Caki2 (cell line): ENCODE measurements around the gene CD93. TPM values are rescaled to one million over a fixed set of nuclear protein-coding genes. Genes with fewer than 3 reads are reported as not detected.

Experiments used
- DNase-seq: peaks from one replicate; pipeline ENCODE4 v3.0.0-alpha.2; 2015; ENCODE audit warnings: low read depth
- in situ Hi-C: cut with HindIII; loops from 2 replicates; pipeline ENCODE4 v1.10.0; 2016; ENCODE audit warnings: low sequenced_read_pairs, low pct_unique_long_range_greater_than_20kb, mixed read lengths
- total RNA-seq: library from RNA; depleted of rRNA; stranded (reverse); fragments of >200 nt; shearing (Covaris generic); gene quantifications from 2 replicates; pipeline ENCODE4 v1.2.3, GENCODE V29; 2014; ENCODE audit warnings: low replicate concordance

Gene CD93
- total RNA-seq, 1 experiment from 2014 or later, result not detected

- no peak for DNase-seq
- in situ Hi-C loops, result no loop called here
These were observed 13.1 kb downstream of the CD93 start for GRCh38 chr20:23072892-23073586.

DNA sequence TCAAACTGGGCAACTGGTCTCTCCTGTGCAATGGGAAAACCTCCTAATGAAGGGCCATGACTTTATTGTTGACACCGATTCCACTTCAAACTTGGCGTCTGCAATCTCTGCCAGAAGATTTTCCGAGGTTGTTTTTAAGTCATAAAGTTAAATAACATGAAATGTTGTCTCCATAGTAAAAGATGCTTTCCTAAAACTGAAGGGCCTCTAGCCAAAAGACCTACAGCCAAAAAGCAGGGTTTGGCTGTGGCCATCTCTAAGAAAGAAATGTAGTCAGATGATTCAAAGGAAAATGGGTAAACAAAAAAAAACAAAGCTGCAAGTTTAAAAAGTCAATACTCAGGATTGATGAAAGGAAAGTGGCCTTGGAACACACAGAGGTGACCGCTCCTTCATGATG is 14.1 kb downstream of the CD93 start:
- in situ Hi-C loops, result no loop called here
- no peak for DNase-seq

DNA sequence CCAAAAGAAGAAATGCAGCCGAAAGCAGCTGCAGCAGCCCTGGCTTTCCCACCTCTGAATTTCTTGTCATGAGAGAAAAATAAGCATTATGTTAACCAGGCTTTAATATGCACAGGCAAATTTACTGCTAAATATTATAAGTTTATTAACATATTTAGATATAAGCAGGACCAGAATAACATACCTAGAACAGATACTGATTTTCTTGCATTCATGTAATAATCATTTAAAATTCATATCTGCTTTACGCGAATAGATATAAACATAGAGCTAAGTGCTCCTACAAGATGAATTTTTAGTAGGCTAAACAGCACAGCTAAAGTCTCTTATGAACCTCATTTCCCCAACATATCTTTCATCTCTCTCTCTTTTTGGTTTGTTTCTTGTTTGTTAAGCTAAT is 14.7 kb downstream of the CD93 start:
- DNase-seq, result no peak
- in situ Hi-C loops, result no loop called here

DNA sequence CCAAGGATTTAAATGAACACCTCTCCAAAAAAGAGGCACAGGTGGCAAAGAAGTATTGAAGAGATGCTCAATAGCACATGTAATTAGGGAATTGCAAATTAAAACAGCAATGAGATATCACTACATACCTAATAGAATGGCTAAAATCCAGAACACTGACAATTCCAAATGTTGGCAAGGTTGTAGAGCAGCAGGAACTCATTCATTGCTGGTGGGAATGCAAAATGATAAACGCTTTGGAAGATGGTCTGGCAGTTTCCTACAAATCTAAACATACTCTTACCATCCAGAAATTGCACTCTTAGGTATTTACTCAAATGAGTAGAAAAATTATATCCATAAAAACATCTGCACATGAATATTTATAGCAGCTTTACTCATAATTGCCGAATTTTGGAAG is 17.0 kb downstream of the CD93 start:
- DNase-seq, result no peak
- in situ Hi-C loops, result no loop called here

- DNase-seq, result no peak
- in situ Hi-C loops, result no loop called here
These were observed 17.8 kb downstream of the CD93 start for GRCh38 chr20:23068283-23068682.

GRCh38 chr20:23066772-23067171 is 19.4 kb downstream of the CD93 start:
- in situ Hi-C loops, result no loop called here
- no peak for DNase-seq

DNA sequence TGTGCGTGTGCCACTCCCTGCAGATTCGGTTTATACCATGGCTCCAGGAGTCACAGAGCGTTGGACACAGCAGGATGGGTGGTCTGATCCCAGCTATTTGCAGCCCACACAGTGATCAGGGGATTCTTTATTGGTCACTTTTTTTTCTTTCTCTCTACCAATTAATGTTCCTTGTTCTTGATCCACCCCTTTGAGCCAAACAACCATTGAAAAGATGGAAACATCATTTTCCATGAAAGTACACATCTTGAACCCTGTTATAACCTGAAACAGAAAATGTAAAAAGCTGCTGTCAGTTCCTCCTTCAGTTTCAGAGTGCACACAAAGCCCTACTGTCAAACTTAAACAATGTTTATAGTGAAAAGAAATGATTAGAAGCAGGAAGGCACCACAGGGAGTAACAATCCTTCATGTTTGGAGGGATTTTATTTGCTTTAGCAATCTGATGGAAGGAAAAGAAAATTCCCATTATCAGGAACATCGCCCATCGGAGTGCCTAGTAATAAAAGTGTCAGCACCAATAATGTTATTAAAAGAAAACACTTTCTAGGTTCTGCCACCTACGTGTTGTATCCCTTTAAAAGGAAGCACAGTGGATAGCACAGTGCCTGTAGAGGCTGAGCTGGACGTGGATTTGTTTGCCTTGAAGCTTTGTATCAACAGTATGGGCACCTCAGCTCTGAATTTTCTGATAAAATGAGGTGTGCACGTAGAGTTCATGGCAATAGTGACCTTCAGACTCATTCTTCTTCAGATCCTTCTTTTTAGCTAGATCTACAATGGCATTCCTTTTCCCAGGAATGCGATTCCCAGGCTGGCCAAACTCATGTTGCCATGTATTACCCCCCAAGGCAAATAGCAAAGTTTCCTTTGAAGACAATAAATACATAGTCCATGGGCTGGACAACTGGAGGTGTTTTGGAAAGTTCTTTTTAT is 20.6 kb downstream of the CD93 start:
- no peak for DNase-seq
- in situ Hi-C loops, result no loop called here

DNA sequence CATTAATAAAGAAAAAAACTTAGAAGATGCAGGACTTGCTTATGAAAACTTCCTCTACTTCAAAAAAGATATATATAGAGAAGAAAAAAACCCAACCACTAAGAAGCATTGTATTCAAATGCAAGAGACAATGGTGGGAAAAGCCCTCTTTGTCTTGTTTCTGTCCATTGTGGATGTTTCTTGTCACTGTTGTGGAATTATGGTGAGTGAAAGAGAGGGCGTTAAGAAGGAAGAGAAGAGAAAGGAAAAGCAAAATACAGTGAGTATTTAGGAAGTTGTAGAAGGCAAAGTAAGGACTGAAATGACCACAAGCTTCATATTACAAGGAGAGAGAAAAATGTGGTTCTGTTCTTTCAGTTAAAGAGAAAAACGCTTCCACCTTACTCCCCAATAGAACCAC is 22.5 kb downstream of the CD93 start:
- in situ Hi-C loops, result no loop called here
- DNase-seq, result no peak

DNA sequence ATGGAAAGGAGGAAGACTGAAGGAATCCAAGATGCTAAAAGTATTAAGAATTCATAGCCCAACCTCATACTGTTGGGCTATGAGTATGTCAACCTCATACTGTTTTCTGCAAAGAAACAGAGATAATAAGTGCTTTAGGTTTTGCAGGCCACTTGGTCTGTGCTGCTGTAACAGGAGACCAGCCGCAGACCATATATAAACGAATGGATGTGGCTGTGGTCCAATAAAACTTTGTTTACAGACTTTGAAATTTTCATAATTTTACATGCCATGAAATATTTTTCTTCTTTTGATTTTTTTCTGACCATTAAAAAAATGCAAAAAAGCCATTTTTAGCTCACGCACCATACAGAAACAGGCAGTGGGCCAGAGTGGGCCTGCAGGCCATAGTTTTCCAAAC is 23.0 kb downstream of the CD93 start:
- in situ Hi-C loops, result no loop called here
- no peak for DNase-seq

- in situ Hi-C loops, result no loop called here
- no peak for DNase-seq
These were observed 23.5 kb downstream of the CD93 start for GRCh38 chr20:23062632-23063031.

DNA sequence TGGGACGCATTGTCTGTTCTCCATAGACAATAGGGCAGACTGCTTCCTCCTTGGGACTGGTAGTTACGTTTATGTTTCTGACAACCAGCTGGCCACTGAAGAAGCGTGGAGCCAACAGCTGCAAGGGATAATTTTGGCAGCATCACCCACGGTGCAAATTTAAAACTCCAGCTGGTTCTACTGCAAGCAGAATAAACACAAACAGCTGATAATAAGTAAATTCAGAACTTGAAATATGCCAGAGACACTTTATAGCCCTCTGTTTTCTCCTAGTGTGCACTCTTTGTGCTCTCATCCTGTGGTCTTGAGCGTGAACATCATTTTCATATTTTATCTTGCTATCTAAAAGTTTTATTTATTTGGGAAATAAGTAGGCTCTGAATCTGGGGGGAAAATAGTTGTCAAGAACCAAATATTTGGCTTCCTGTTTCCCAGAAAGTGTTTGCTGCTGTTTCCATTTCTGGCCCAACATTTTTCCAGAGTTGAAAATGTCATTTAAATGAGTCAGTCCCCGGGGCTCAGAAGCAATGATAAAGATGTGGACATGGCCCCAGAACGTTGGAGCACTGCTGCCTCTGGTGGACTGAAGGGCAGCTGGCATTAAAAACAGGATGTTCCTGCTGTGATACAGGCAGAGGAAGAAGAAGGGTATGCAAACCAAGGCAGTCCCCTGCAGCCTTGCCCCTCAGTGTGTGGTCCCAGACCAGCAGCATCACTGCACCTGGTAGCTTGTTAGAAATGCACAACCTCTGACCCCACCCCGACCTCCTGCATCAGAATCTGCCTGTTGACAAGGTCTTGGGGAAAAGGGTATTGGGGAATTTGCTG is 24.2 kb downstream of the CD93 start:
- in situ Hi-C loops, result no loop called here

DNA sequence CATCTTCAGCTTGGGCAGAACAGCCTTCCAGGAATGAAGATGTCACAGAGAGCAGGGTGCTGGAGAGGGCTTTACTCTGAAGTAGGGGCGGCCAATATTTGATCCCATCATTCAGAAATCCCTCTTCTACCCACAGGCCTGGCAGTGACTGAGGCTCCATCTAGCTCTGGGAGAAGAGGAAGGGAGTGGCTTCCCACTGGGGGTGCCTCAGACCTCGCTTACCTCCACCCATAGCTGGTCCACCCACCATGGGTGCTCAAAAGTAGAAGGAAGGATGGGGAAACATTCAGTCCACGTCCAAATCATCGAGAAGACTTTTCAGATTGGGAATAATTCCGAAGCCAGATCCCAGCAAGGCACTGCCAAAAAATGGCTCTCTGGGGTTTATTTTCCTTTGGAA is 24.9 kb downstream of the CD93 start:
- DNase-seq, result no peak
- in situ Hi-C loops, result no loop called here

More for the DNA sequence above, 24.2 kb downstream of the CD93 start:
- peak; percentile 21 for DNase-seq

DNA sequence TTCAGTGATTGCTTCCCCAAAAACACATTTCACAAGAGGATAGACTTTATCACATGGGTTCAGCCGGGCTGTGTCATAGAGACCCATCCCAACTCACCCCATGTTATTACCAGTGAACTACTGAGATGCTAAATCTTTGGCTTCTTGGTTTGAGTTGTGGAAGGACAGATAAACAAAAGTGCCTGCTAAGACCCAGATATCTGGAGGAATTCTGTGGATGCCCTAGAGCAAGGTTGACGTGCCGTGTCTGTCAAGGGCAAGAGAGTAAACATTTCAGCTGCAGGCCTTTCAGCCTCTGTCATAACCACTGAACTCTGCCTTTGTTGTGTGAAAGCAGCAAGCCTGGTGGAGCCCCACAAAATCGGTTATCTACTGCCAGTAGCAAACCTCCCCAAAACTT is 25.5 kb downstream of the CD93 start:
- DNase-seq, result no peak
- in situ Hi-C loops, result no loop called here

- DNase-seq, result no peak
- in situ Hi-C loops, result no loop called here
These were observed 26.3 kb downstream of the CD93 start for GRCh38 chr20:23059846-23060245.

DNA sequence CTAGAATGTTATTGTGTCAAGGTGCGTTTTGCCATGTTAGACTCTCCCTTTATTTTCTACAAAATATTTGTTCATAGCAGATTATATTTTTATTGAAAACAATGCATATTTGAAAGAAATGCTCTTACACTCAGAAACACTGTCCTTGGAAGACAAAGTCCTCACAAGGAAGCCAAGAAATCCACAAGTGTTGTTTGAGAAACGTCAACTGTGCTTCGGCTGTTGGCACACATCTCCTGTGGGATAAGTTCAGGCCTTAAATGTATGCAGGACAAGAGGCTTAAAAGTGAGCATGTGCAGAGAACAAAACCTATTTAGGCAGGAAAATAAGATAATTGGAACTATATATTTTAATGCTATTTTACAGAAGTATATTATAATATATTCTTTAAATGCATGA is 27.1 kb downstream of the CD93 start:
- in situ Hi-C loops, result no loop called here
- DNase-seq, result no peak

DNA sequence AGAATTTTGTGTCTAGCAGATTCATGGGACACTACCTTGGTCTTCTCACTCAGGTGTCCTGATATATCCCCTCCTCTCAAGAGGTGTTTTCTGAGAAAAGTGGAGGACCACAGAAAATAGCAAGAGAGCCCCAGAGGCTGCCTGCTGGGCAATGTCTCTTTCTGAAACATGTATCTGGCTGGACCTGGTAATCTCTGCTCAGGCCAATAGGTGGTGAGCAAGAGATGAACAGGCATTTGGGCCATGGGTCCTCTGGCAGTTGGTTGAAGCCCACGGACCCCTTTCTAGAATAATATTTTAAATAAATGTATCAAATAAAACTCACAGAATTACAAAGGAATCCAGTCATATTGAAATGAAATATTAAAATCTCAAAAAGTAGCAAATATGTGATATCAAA is 27.9 kb downstream of the CD93 start:
- in situ Hi-C loops, result no loop called here
- no peak for DNase-seq

GRCh38 chr20:23052904-23053303 is 33.2 kb downstream of the CD93 start:
- in situ Hi-C loops, result no loop called here
- DNase-seq, result no peak

- in situ Hi-C loops, result no loop called here
- peak; percentile 92 for DNase-seq
These were observed 35.1 kb downstream of the CD93 start for GRCh38 chr20:23050847-23051627.
